Heart left ventricle (tissue), 13 donors: ENCODE data around the gene NLRC3.

Source experiments
- CTCF ChIP-seq, 12 donors: fragments of 200-600 bp; sonication (generic) in 4 of 12; IDR thresholded peaks; one replicate each; pipeline versions ENCODE4 v1.5.0 to v1.8.0; 2018 to 2022; ENCODE audit warnings: antibody characterized with exemption in 12 of 12, mild to moderate bottlenecking in 5 of 12
- POLR2A ChIP-seq, 2 donors: fragments of 450-650 bp; IDR thresholded peaks; one replicate each; pipeline ENCODE4 v1.6.1; 2017; ENCODE audit warnings: antibody characterized with exemption in 2 of 2, mild to moderate bottlenecking in 2 of 2, moderate library complexity in 2 of 2
- donor health status: ischemic (EF 13 %, LVEDD 7.1; RV severe dilation, severe dysfunction).
- donor health status: DM: no; HTN: yes; CAD: no.
- donor health status: DM: no; HTN: no; CAD: no.
- donor health status: ischemic (EF 25% LVEDD 6.9; RV normal size, moderate dysfunction).
- donor health status: ischemic (EF 25% LVEDD 5.7; RV mildly dilated, moderate dysfunction).
- donor health status: ischemic (EF 35%, LVEDD 5.7; RV mildly dilated, moderate dysfunction).
- donor health status: nonischemic (EF 11% LVEDD 7.7; RV severe dilation, severe dysfunction).
- donor health status: DM: yes; HTN: yes; CAD: no.
- donor health status: PGD.
- donor health status: ischemic (EF 29% LVEDD 5.4; RV normal size, mild dysfunction).
- donor health status: nonischemic (EF 23%, LVEDD 6.1; RV moderate dilation, normal function).

GRCh38 chr16:3610698-3611145, 33.5 kb upstream of the NLRC3 start:
- TF ChIP-seq CTCF (IDR thresholded peaks at IDR 0.05) (no peak), POLR2A (IDR thresholded peaks at IDR 0.05) (no peak)
